Stimulated activated CD8-positive, alpha-beta memory T cell treated with anti-CD3 and anti-CD28 coated beads, Interleukin-7, amount 100 ng/mL, for 1 hour (primary cell): Measurements from ENCODE around the gene FOXE1.

Experiments used
- DNase-seq, 2 donors: peaks; one replicate each; pipeline ENCODE4 v3.0.0-alpha.2; 2020; ENCODE audit warnings: low read depth in 2 of 2

Gene FOXE1

GRCh38 chr9:97853056-97853843 is at the start of gene FOXE1:
FOXE1 (plus strand) TSS chr9:97853226; CDS start chr9:97853915, 689 bp downstream.
- DNase-seq = no peak

GRCh38 chr9:97804059-97804365 is 49.0 kb upstream of the FOXE1 start:
- no peak for DNase-seq

GRCh38 chr9:97806721-97807120 is 46.3 kb upstream of the FOXE1 start:
- DNase-seq = no peak

- DNase-seq = no peak
These were observed 45.3 kb upstream of the FOXE1 start for GRCh38 chr9:97807681-97808080.

GRCh38 chr9:97808415-97808814 is 44.6 kb upstream of the FOXE1 start:
- DNase-seq = no peak

GRCh38 chr9:97808972-97809371 is 44.1 kb upstream of the FOXE1 start:
- DNase-seq = no peak

- DNase-seq = no peak
These were observed 43.2 kb upstream of the FOXE1 start for GRCh38 chr9:97809666-97810344.

GRCh38 chr9:97811533-97812246 is 41.3 kb upstream of the FOXE1 start:
- no peak for DNase-seq

GRCh38 chr9:97812247-97812543 is 40.8 kb upstream of the FOXE1 start:
- no peak for DNase-seq

GRCh38 chr9:97813072-97813471 is 40.0 kb upstream of the FOXE1 start:
- DNase-seq = no peak

GRCh38 chr9:97819735-97820134 is 33.3 kb upstream of the FOXE1 start:
- DNase-seq = no peak

GRCh38 chr9:97820373-97820772 is 32.7 kb upstream of the FOXE1 start:
- DNase-seq = no peak

- no peak for DNase-seq
These were observed 21.9 kb upstream of the FOXE1 start for GRCh38 chr9:97830884-97831829.

GRCh38 chr9:97831843-97832636 is 21.0 kb upstream of the FOXE1 start:
- DNase-seq = no peak

- DNase-seq = no peak
These were observed 12.5 kb upstream of the FOXE1 start for GRCh38 chr9:97840521-97840920.

GRCh38 chr9:97842960-97843359 is 10.1 kb upstream of the FOXE1 start:
- DNase-seq = no peak

- no peak for DNase-seq
These were observed 7.9 kb upstream of the FOXE1 start for GRCh38 chr9:97845130-97845529.

- no peak for DNase-seq
These were observed 7.3 kb upstream of the FOXE1 start for GRCh38 chr9:97845763-97846162.

- DNase-seq = no peak
These were observed 6.7 kb upstream of the FOXE1 start for GRCh38 chr9:97846347-97846746.

GRCh38 chr9:97847474-97848214 is 5.4 kb upstream of the FOXE1 start:
- DNase-seq = no peak

GRCh38 chr9:97848215-97848479 is 4.9 kb upstream of the FOXE1 start:
- no peak for DNase-seq
